Measurements from ENCODE around the gene NAV2.

NAV2 gene

GRCh38 chr11:19718951-19719350 lies 6.3 kb downstream of the NAV2 start:
- DNase-seq (ENCODE audit: low read depth, low spot score): no peak

GRCh38 chr11:19719960-19720359 lies 7.3 kb downstream of the NAV2 start:
- DNase-seq (ENCODE audit: low read depth, low spot score): no peak

- DNase-seq (ENCODE audit: low read depth, low spot score): no peak
Measured at GRCh38 chr11:19721176-19721575, 8.5 kb downstream of the NAV2 start.

- DNase-seq (ENCODE audit: low read depth, low spot score): no peak
Measured at GRCh38 chr11:19722702-19723101, 10.1 kb downstream of the NAV2 start.

- DNase-seq (ENCODE audit: low read depth, low spot score): peak; percentile 80
Measured at GRCh38 chr11:19723572-19724342, 11.1 kb downstream of the NAV2 start.

GRCh38 chr11:19724765-19725164 lies 12.1 kb downstream of the NAV2 start:
- DNase-seq (ENCODE audit: low read depth, low spot score): no peak

GRCh38 chr11:19725379-19726079 lies 12.9 kb downstream of the NAV2 start:
- peak; percentile 77 for DNase-seq (ENCODE audit: low read depth, low spot score)

- peak; percentile 39 for DNase-seq (ENCODE audit: low read depth, low spot score)
Measured at GRCh38 chr11:19727246-19727645, 14.6 kb downstream of the NAV2 start.

GRCh38 chr11:19728436-19728835 lies 15.8 kb downstream of the NAV2 start:
- DNase-seq (ENCODE audit: low read depth, low spot score): peak; percentile 37

- DNase-seq (ENCODE audit: low read depth, low spot score): no peak
Measured at GRCh38 chr11:19729141-19729540, 16.5 kb downstream of the NAV2 start.

GRCh38 chr11:19730373-19730772 lies 17.7 kb downstream of the NAV2 start:
- peak; percentile 56 for DNase-seq (ENCODE audit: low read depth, low spot score)

- DNase-seq (ENCODE audit: low read depth, low spot score): no peak
Measured at GRCh38 chr11:19734171-19734570, 21.5 kb downstream of the NAV2 start.

GRCh38 chr11:19735157-19735908 lies 22.7 kb downstream of the NAV2 start:
- DNase-seq (ENCODE audit: low read depth, low spot score): peak; percentile 47

GRCh38 chr11:19735909-19736498 lies 23.4 kb downstream of the NAV2 start:
- DNase-seq (ENCODE audit: low read depth, low spot score): peak; percentile 30

- DNase-seq (ENCODE audit: low read depth, low spot score): no peak
Measured at GRCh38 chr11:19736831-19737230, 24.2 kb downstream of the NAV2 start.

GRCh38 chr11:19737575-19737974 lies 24.9 kb downstream of the NAV2 start:
- DNase-seq (ENCODE audit: low read depth, low spot score): no peak

GRCh38 chr11:19738124-19738523 lies 25.5 kb downstream of the NAV2 start:
- DNase-seq (ENCODE audit: low read depth, low spot score): no peak

- no peak for DNase-seq (ENCODE audit: low read depth, low spot score)
Measured at GRCh38 chr11:19739872-19740271, 27.2 kb downstream of the NAV2 start.

- DNase-seq (ENCODE audit: low read depth, low spot score): no peak
Measured at GRCh38 chr11:19740586-19740985, 27.9 kb downstream of the NAV2 start.

GRCh38 chr11:19742588-19743292 lies 30.1 kb downstream of the NAV2 start:
- DNase-seq (ENCODE audit: low read depth, low spot score): peak; percentile 88

- no peak for DNase-seq (ENCODE audit: low read depth, low spot score)
Measured at GRCh38 chr11:19743622-19744021, 31.0 kb downstream of the NAV2 start.
